HG02840 (cell line): ENCODE data around the gene ANXA2.
"Not testable (repeated sequence)": the region's sequence is repeated elsewhere in the genome, so short reads cannot be mapped to it uniquely, and the experiment has no call there.

ENCODE experiments used
- ATAC-seq: cut with Tn5 transposase; IDR thresholded peaks from one replicate; pipeline ENCODE4 v1.9.1; 2021; ENCODE audit warnings: mild to moderate bottlenecking, moderate library complexity, moderate number of reproducible peaks; ENCODE audit not compliant: unreplicated experiment, low FRiP score

The ANXA2 gene

DNA sequence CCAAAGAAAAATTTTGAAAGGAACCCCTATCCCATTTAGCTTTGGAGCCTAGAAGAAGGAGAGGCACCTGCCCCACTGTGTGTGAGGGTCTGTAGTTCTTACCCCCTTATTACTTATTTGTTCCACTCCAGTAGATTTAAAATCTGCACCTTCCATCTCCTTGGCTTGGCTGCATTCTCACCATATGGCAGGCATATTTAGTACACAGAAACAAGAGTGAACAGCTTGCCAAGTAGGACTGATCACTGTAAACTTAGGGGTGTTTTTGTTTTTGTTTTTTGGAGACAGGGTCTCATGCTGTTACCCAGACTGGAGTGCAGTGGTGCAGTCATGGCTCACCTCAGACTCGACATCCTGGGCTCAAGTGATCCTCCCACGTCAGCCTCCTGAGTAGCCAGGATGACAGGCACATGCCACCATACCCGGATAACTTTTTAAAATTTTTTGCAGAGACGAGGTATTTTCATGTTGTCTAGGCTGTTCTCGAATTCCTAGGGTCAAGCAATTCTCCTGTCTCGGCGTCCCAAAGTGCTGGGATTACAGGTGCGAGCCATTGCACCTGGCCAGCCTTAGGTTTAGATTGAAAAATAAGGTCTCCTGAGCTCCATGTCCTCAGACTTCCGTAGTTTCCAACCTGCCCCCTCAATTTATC is 14.1 kb upstream of the ANXA2 start:
- ATAC-seq: no peak

DNA sequence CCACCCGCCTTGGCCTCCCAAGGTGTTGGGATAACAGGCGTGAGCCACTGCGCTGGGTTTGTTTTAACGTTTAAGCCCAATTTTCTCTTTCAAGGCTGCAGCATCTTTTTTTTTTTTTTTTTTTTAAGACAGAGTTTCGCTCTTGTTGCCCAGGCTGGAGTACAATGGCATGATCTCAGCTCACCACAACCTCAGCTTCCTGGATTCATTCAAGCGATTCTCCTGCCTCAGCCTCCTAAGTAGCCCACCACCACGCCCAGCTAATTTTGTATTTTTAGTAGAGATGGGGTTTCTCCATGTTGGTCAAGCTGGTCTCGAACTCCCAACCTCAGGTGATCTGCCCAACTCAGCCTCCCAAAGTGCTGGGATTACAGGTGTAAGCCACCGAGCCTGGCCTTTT is 12.6 kb upstream of the ANXA2 start:
- ATAC-seq: not testable (repeated sequence)

DNA sequence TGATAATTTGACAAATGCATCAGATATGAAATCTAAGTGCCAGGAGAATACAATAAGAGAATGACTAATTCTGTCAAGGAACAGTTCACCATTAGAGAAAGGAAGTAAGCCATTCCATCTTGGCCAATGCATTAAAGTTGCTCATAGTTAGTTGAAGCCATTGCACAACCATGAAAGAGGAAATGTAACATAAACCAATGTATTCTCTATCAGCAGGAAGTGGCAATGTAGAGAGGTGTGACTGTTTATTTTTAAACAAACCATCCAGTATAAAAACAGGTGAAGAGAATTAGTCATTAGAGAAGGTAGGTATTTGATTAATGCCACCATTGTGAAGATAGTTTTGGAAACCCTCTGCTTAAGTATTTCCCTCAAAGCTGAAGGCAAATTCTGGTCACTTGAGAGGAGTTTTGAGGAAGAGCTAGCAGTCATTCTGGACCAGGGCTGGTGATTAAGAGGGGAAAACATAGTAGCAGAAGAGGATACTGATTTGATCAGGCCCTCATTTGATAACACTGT is 10.7 kb upstream of the ANXA2 start:
- no peak for ATAC-seq

DNA sequence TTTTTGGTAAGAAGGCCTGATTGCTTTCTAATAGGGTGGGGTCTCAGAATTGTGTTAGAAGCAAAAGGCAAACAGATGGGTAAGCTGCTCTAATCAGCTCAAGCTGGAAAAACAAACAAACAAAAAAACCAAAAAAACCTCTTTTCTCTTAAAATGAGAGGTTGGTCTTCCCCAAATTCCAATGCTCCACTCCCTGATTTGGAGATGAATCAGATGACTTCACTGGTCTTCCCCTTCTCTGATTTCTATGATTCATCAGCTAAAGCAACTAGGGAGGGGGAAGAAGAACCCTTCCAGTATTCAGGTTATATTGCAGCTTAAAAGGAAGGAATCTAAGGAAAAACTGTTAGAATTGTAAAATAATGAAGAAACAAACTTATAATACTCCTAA is 9.6 kb upstream of the ANXA2 start:
- ATAC-seq: no peak

DNA sequence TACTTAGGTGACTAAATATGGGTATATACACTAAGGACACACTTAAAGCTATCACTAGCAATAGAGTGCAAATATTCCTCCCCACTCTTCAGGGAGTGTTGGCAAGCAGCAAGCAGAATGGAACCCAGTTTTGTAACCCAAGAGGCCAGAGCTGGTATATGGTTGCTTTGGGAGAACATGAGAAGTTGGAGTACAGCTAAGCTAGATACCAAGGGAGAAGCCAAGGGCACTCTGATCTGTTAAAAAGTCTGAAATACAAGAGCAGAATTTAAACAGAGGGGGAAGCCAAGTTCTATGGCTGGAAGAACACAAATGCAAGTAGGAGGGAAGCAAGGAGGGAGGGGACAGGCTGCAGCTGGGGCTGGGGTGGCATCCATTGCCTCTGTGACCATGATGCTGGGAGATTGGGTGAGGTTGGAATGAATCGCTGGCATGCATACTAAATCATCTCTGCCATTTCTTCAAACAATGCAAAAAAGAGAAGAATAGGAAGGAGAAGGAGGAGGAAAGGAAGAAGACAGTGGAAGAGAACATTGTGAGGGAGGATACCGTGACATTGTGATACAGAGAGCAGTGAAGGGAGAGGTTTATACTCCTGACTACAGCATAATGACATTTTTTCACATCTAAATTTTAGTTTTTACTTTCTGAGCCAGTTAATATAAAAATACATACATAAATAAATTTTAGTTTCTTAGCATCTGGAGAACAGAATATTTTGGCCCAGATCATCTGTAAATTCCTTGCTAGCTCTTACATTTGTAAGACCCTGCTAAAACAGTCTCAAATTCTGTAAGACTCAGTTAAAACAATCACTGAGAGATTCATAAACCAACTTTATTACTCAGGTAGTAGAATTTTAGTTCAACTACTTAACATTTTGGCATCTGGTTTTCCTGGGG is 9.0 kb upstream of the ANXA2 start:
- ATAC-seq: no peak

DNA sequence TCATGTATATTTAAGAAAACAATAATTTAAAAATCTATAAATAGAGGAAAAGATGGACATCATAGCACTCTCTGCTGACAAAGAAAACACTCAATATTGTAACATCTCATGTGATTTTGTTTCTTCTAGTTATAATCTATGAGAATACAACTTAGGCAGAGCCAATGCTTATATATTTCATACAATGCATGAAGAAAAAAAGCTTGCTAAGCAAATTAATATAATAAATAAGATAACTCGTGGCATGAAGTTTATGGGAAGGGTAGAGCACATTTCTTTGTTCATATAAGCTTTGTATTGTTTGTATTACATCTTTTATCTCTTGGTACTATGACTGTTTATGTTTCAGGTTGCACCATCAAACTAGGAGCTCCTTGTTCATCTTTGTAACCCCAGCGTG is 7.6 kb upstream of the ANXA2 start:
- ATAC-seq: no peak

DNA sequence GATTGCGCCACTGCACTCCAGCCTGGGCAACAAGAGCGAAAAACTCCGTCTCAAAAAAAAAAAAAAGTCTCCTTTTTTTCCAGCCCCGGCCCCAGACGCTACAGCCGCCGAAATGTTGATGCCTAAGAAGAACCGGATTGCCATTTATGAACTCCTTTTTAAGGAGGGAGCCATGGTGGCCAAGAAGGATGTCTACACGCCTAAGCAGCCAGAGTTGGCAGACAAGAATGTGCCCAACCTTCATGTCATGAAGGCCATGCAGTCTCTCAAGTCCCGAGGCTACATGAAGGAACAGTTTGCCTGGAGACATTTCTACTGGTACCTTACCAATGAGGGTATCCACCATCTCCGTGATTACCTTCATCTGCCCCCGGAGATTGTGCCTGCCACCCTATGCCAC is 6.6 kb upstream of the ANXA2 start:
- not testable (repeated sequence) for ATAC-seq

DNA sequence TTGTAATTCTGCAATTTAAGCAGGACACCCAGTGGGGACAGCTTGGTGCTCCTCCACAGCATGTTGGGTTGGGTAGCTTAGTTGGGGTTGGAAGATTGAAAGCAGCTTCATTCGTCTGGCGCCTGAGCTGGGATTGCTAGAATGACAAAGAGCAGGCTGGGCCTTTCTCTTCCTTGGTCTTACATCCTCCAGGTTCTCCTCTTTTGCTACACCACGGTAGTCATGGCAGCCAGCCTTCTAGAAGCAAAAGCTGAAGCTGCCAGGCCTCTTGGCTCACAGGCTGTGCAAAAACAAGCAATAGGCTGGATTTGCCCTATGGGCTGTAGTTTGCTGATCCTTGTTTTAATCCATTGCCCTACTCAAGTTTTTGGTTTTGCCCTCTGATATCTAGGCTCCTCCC is 3.2 kb upstream of the ANXA2 start:
- ATAC-seq: no peak

DNA sequence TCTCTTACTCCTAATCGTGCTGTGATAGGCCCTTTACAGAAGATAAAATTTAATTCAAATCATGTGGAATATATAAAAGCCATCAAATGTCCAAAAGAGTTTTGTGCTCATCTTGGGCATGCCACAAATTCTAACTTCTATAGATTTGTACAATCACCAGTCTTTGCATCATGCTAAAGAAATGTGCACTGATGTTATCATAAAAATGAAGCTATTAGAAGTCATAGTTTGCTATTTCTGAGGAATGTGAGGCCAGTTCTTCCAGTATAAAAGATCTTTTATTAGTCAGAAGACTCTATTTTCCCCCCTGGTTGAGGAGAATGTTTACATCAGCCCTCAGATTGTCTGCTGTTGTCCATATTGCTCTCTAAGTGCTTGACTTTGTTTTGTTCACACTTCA is 2.1 kb upstream of the ANXA2 start:
- no peak for ATAC-seq

DNA sequence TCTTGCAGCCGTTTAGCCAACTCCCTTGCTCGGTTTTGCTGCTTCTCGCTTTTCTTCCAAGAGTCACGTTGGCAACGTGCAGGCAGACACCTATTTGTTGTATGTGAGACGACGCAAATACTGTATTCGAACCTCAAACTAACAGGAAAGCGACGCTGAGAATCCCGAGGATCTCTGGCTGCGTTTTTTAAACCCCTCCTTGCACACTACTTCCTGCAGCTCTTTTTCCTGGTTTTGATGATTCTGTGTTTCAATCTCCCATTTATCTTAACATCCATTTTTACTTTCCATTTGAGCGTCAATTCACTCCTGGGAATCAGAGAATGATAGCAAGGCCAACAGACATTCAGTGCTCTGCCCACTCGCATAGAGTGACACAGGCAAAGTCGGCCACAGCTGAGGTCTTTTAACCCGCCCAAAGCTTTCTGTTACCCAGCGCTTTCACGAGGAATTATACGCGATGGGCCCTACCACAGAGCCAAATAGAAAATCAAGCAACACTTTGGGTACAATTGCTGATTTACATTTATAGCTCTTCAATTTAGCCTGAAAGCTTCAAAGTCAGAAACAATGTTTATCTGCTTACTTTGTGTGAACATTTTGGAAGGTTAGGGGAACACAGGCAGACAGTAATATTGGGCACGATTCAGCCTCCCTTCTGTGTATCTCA is 1.6 kb upstream of the ANXA2 start:
- ATAC-seq: no peak

DNA sequence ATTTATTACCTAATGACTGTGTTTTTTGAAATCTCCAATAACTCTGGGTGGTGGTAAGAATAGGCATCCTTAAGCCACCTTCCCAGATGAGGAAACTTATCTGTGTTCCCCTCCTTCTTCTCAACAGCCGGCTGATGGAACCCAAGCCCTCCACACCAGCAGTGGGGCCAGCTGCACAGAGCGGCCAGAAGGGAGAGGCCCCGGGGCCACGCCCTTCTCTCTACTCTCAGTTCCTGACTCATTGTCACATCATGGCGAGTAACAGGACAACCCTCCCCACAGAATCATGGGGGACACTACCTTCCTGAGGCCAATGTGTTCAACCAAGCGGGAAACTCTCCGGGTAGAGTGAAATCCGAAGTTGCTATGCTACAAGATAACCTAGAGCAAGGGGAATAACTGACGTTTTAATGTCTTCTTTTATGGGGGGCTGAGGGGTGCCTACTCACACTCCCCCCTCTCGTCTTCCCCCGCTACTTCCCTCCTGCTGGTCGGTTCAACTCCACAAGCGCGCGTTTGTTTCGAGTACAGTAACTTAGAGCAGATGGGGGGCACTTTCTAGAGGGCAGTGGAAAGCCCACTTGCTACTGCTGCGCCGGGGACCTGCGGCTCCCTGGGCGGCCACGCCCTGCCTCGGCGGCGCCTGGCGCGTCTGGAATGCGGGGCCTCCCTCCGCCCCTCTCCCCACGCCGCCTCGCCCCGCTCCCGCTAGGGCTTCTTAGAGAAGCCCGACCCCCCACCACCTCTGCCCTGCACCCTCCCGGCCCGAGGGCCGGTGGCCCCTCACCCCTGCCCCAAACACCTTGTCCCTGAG is 621 bp downstream of the ANXA2 start:
- ATAC-seq: peak; percentile 65

DNA sequence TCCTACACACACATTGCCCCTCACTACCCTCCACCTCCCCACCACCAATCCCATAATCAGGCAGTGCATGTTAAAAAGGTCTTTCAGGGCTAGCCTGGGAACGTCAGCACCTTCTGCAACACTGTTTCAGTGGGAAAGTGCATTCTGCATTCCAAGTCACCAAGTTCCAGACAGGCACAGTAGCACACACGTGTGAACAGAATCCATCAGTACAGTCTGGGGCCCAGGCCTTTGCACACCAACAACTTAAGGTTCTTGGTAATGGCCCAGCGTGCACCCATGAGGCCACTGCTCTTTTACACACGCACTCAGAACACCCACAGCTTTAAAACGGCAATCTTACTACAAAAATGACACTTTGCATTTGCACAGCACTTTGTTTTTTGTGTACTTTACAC is 1.2 kb downstream of the ANXA2 start:
- ATAC-seq: no peak

DNA sequence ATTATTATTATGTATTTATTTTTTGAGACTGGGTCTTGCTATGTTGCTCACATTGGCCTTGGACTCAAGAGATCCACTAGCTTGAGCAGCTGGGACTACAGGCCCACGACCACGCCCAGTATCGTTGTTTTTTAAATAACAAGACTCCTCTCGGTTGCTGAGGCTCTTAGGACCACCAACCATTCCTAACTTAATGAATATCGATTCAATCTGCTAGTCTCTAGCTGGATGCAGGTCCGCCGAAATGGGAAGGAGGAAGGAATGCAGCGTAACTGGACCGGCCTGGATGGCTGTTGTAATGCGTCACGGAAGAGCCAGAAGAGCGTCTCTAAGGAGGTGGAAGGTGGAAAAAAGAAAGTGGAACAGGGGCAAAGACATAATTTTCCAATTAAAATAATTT is 1.7 kb downstream of the ANXA2 start:
- no peak for ATAC-seq

DNA sequence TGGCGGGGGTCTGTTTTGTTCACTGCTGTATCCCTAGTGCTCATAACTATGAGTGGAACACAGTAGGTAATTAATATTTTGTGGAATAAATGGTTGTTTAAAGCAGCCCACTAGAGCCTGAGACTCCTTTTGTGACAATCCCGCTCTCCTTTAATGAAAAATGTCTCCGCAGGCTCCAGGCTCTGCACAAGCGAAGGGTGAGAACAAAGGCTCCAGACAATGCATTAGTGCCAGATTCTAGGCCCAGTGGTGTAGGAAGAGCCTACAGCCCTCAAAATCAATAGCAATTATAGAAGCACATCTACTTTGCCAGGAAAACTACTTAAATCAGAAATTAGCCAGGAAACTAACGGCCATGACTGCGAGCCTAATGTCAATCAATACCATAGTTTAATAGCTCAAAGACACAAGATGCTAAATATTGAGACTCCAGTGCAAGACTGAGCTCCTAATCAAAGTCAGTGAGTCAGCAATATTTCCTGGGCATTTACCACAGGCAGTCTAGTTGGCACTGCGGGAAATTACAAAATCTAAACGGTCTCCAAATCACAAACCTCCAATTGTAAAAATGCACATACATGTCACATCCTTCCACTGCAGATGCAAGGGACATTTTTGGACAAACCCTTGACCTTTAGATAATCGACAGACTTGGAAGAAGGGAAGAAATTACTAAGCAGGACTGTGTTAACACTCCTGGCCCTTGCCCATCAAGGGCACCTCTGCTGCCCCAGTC is 2.3 kb downstream of the ANXA2 start:
- ATAC-seq: no peak

DNA sequence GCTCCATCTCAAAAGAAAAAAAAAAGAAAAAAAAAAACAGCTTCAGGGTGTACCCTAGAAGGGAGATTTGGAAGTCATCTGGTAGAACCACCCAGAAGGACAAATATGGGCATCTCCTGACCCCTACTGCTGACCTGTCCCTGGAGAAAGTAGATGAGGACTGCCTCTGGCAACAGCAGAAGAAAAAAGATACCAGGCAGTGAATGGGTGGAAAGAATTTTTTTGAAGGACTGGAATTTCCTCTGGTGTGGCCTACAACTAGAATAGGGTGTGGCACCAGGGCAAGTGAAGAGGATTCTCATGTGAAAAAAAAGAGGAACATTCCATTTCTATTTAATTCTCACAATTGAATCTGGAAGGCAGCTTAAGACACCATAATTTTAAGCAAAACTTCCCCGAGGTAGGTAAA is 3.1 kb downstream of the ANXA2 start:
- ATAC-seq: no peak

DNA sequence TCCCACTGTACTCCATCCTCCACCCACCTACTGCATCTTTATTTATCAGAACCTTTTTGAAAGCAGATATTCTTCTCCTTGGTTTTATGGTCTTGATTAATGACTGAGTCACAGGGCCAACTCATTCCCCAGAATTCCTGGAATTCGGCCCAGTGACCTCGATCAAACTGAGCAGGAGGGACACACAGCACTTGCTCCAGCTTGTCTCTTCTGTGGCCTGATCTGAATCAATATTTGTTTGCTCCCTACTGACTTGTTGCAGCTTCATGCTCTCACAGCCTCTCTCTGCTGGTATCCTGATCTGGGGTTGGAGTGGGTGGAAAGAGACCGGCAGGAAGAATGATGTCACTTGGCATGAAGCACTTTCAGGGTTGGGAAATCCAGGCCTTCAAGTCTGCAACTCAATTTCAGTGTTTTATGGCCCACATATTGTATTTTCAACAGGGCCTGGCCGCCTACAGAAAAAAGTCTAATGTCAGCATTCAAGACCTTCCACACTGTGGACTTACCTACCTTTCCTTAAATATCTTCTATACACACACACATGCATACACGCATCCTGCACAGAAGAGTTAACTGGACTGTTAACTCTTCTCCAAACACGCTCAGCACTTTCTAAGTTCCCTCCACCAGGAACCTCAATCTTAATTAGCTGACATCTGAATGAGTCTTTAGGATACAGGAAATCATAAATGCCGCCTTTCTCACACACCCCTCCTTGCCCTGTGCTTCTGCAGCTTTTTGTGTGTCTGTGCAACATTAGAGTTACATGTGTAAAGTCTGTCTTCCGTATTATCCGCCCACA is 4.6 kb downstream of the ANXA2 start:
- ATAC-seq: no peak

DNA sequence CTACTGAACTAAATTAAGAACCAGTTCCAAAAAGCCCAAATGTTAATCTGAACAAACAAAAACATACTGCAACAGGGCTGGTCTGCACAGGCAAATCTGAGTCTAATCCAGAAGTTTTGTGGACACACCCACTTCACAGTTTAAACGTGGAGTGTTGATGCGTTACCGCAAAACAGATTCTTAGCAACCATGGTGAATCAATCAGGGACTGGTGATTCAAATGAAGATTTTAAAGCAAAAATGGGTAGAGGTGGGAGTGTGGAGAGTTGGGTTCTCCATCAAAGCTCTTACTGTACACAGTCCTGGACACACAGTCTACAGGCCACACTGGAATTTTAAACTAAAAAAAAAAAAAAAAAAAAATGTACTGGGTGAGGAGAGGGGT is 5.2 kb downstream of the ANXA2 start:
- ATAC-seq: no peak

DNA sequence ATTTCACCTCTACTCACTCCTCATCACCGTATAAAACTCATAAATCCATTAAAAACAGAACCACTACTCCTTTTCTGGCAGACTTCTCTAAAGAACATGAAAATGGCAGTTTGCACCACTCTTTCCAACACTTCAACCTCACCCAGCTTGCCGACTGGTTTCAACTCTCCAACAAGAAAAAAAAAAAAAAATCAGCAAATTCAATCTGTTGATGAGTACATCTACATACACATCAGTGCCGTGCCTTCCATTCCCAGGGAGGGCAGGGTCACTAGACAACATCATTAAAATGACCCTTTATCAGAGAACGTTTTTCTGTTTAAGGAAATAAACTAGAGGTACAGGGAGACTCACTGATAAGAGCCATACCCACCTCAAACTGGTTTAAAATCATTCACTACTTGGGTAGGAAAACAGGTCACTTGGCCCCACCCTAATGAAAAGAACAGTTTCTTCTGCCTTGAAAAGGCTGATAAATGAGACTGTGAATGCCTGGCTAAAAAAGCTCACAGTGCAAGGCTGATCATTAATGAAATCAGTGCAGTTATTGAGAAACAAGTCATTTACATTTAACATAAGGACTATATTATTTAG is 6.0 kb downstream of the ANXA2 start:
- no peak for ATAC-seq
